CD4-positive, alpha-beta T cell treated with Interleukin-17A for 4 hours (primary cell): ENCODE results near the gene SAMD13.

Source experiments
- DNase-seq: peaks from one replicate; pipeline ENCODE4 v3.0.0-alpha.2; 2020; ENCODE audit warnings: mixed read lengths

Gene SAMD13

DNA sequence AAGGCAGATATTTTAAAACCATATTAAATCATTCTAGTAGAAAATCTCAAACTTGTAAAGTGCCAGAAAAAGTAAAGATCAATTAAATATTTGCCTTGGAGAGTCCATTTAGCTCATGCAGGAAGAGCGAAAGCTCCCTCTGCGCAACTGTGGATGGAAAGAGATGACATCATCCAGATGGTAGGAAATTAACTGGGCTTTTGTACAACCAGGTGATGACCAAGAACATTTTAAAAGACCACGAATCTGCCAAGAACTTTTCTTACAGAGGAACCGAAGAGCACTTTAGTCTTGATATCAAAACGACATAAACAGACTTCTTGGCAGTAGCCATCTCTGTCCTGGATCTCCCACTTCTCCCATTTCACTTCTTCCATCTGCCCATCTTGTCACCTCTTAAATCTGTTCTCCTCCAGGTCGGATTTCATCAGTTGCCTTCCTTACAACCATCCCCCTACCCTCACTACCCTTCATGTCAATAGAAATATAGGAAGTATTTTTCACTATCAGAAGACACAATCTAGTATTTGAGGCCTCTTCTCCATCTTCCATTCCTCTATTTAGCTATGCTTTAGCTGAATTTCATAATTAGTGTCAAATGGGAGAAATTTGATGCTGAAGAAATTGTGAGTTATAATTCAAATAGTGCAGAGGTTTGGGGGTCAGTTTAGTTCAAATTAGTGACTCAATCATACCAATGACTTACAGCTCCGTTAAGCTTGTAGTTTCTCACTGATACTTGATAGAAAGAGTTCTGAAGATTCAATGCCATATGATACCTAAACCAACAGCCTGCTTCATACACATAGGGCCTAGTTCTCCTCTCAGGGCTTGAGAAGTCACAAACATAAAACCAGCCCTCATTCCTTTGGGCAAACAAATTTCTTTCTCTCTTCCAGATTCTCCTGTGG, 74.7 kb downstream of the SAMD13 start:
- DNase-seq, result no peak

DNA sequence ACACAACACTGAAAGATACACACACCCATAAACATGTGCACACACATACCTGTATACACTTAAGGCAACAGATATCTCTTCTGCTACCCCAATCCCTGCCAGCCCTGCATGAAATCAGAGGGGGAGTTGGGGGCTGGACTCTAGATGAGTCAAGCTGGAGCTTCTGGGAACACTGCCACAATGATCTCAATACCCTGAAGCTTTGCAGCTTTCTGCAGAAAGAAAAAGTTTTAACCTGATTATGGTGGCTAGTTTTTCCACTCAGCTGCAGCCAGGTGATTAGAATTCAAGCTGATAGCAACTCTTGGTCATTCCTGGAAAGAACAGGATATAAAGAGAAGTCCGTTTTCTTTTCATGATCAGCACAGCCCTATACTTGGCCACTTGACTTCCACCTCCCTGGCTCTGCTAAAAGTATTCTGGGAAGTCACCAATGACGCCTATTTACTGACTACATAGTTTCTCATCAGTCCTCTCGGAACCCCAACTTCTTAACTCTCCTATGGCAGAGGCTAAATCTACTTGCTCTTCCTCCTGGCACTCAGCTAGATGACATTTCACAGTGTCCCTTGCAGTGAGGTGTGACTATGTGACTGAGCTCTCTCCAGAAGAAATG, 76.1 kb downstream of the SAMD13 start:
- DNase-seq, result no peak

DNA sequence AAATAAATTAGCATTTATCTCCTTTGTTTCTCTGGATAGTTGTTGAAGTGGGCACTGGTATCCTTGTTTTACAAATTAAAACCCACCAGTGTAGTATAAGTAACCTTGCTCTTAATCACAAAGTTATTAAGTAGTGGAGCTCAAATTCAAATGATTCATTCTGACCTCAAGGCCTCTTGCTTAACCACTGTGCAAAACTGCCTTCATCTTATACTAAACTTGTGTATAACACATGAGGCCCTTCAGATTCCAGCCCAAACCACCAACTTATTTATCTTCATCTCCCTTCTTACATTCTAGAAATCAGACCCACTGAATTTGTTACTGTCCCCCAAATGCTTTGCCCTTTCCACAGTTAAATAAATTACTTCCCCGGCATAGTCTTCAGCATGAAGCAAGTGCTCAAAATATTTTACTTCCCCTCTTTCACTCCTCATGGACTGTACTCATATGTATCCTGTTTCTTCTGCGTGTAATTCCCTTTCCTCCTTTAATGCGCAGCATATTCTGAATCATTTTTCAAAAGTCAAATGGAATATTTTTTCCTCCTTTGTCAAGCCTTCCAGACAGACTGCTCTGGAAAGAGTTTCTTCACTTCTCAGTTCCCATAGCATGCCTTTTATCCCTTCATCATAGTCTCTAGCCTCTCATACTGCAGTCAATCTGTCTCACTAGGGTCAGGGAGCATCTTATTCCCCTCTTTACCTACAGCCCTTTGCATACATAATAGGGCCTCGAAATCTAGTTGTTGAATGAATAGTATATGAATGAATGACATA, 77.8 kb downstream of the SAMD13 start:
- no peak for DNase-seq

DNA sequence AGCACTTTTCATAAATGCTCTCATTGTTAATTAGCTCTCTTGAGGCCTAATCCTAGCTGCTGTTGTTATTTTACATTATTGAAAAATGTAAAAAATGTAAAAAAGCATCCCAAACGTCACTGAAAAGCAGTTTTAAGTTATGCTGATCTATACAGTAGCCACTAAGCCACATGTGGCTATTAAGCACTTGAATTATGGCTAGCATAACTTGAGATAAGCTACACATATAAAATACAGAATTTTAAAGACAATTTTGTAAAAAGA, 78.3 kb downstream of the SAMD13 start:
- DNase-seq, result no peak

DNA sequence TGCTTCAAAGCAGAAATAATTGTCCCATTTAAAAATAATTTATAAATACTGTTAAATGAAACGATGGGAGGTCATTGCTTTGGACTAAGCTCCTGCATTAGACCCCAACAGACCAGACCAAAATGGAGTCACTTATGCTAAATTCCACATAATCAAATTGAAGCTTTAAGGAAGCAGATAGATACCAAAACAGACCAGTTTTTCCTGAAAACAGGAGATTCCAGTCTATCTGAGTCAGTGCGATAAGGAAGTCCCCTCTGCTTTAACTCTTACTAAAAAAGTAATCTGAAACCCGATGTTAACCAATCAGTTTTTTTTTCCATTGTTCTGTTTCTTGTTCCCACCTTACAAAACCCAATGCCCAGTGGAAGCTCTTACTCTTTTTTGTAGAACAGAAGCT, 80.6 kb downstream of the SAMD13 start:
- no peak for DNase-seq

DNA sequence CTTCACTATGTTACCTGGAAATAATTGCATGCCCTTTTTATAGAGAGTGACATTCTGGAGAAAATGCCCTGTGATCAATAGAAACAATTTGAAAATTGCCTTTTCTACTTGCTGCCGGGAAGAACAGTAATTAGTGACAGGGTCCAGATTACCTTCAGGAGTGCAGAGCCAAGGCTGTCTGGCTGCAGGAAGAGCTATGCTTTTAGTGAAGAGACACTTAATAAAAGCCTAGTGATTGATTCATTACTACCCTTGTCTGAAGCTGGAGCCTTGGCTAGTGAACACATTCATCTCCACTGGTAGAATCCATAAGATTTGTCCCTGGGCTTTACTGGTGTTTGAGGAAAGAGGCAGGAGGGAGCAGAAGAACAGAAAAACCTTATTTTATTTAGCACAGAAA, 83.8 kb downstream of the SAMD13 start:
- no peak for DNase-seq

DNA sequence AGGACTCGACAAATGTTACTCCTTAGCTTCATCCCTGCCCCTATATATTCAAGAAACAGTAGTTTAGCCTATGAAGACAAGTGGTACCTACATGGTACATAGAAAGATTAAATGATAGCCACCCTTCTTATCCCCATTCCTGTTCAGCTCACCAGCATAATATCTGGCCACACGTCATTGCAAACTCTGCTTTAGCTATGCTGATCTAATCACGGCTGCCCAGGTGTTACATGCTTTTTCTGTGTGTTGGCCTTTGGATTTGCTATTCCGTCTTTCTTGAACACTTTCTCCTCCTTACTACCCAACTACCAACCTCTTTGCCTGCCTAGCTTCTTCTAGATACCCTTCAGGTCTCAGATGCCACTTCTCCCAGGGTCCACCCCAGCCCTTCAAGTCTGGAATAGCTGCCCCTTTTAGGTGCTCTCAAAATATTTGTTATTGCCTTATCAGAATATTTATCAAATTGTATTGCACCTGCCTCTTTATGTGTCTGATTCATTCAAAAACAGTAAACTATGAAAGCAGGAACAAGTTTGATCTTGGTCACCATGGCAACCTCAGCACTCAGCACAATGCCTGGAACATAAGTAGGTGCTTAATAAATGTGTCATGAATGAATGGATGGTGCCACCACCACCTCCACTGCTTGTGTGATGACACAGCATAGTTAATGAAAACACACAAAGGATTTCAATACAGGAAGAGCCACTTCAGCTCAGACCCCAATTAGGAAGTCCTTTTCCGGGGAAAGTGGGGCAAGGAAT, 85.4 kb downstream of the SAMD13 start:
- DNase-seq, result no peak

DNA sequence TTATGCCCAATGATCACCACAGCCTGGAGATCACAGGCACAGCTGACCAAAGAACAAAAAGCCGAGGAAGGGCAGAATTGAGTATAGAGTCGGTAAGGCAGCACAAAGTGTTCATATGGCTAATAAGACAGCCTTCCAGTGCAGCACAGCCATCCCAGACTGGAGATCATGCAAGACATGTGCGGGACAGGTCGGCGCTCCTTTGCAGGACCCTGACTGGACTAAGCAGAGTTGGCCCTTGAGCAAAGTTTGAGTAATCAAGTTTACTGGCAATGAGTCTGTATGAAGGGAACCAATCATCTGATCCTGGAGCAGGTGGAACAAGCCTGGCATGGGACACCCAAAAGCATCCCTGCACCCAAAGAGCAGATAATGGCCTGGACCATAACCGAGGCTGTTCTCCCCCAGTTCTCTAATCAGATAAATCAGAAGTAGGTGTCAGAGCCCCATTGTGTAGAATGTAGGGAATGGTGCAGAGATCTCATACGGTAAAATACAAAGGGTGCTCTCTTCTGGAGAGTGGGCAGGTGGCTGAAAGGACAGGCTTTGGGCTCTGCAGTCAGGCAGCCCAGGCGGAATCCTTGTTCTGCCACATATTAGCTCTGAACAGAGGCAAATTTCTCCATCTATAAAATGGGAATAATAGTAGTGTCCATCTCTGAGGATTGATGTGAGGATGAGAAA, 86.1 kb downstream of the SAMD13 start:
- no peak for DNase-seq

DNA sequence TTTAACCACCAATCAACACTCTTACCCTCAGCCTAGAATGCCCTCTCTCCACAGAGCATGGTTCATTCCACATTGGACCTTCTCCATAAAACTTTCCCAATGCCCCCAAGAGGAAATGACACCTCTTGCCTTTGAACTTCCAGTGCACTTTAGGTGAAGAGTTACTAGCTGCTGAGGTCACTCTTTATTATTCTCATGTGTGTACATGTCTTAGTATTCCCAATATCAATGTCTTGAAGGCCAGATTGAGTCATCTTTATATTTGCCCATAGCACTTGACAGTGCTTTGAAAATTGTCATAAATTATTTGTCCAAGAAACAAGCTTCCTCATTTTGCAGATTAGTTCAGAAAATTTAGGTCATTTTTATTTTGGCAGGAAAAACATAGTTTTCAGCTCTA, 88.7 kb downstream of the SAMD13 start:
- DNase-seq, result no peak

DNA sequence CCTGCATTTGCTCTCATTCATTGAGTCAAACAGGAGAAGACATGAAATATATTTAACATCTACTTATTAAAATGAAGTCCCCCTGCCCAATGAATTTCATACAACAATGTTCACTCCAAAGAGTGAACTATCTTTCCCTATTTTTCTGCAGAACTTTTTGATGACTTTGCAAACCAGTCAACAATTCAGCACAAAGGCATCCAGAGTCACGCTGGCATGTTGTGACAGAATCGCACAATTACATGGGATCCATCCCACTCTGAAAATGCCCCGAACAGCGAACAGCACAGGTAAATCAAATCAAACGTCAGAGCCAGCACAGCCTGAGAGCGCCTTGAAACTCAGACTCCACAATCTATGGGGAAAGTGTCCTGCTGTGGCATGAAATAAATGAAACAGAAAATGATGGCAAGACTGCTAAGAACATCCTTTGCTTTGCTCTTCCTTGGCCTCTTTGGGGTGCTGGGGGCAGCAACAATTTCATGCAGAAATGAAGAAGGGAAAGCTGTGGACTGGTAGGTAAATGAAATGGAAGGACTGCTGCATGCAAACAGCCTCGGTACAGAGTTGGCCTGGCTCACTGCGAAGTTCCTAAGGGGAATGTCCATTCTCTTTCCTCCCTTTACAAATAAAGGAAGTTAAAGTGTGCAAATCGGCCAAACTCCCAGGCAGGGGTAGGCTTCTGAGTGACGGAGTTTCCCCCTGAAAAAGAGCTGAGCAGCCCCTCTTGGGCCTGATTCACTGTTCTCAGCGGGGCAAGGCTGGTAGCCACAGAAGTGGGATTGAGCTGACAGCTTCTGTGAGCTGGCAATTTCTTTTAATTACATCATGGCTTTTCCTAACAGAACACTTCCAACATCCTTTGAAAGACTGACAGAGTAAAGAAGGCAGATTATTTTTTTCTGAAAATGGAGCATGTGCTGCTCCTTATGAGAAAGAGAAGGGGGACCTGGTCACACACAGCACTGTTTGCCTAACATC, 97.0 kb downstream of the SAMD13 start, which contains the start of gene DNASE2B:
Gene DNASE2B (plus strand): TSS at position 310 of the 981 bp plus-strand sequence. CDS start 81 bp downstream, at position 391.
- no peak for DNase-seq
